OCI-LY3 (cell line): ENCODE results near the gene SMIM29.

Experiments
- H2AFZ ChIP-seq: fragments of 200-600, 300-600 bp; shearing (Covaris generic); 2 replicates; pipeline ENCODE4 v1.6.0; 2014; ENCODE audit warnings: antibody characterized with exemption, low read depth, low read length
- H3K27ac ChIP-seq: fragments of 200-600, 300-600 bp; sonication (generic); 2 replicates; pipeline ENCODE4 v1.5.1; 2014; ENCODE audit warnings: mild to moderate bottlenecking, low read length, moderate library complexity, mixed read lengths
- H3K27me3 ChIP-seq: fragments of 200-600, 300-600 bp; sonication (generic); 2 replicates; pipeline ENCODE4 v1.6.1; 2014; ENCODE audit warnings: low read depth, low read length, mixed read lengths
- H3K36me3 ChIP-seq: fragments of 200-600, 300-600 bp; sonication (generic); replicated peaks from 2 replicates; pipeline ENCODE3; 2014; ENCODE audit warnings: low read depth, low read length, mixed read lengths
- H3K4me1 ChIP-seq: fragments of 300-600, 200-600 bp; sonication (generic); 2 replicates; pipeline ENCODE4 v1.6.1; 2014; ENCODE audit warnings: low read length, mixed read lengths
- H3K4me2 ChIP-seq: fragments of 200-600, 300-600 bp; sonication (generic); 2 replicates; pipeline ENCODE4 v1.6.1; 2014; ENCODE audit warnings: low read length, mixed read lengths
- H3K4me3 ChIP-seq: fragments of 300-600, 200-600 bp; sonication (generic); 2 replicates; pipeline ENCODE4 v1.5.1; 2014; ENCODE audit warnings: antibody characterized with exemption, mild to moderate bottlenecking, low read length, moderate library complexity
- H3K79me2 ChIP-seq: fragments of 300-600, 200-600 bp; shearing (Covaris generic); 2 replicates; pipeline ENCODE4 v1.6.1; 2014; ENCODE audit warnings: mild to moderate bottlenecking, low read length, mixed read lengths
- H3K9ac ChIP-seq: fragments of 300-600, 200-600 bp; shearing (Covaris generic); 2 replicates; pipeline ENCODE4 v1.6.0; 2014; ENCODE audit warnings: mild to moderate bottlenecking, low read length, moderate library complexity
- H3K9me3 ChIP-seq: fragments of 200-600, 300-600 bp; shearing (Covaris generic); 2 replicates; pipeline ENCODE4 v1.6.1; 2014; ENCODE audit warnings: low read length, mixed read lengths; ENCODE audit not compliant: insufficient read depth
- H4K20me1 ChIP-seq: fragments of 200-600, 300-600 bp; sonication (generic); 2 replicates; pipeline ENCODE4 v1.6.1; 2016; ENCODE audit warnings: low read length, mixed read lengths; ENCODE audit not compliant: insufficient read depth
- CTCF ChIP-seq: fragments of 200-600, 300-600 bp; sonication (generic); IDR thresholded peaks from 2 replicates; pipeline ENCODE4 v1.5.1; 2014; ENCODE audit warnings: antibody characterized with exemption, low read length, low read depth
- EZH2phosphoT487 ChIP-seq: fragments of 200-600 bp; shearing (Covaris generic); IDR thresholded peaks from 2 replicates; pipeline ENCODE4 v1.6.1; 2018; ENCODE audit warnings: antibody characterized with exemption, mixed run types, low read depth

Gene SMIM29

DNA sequence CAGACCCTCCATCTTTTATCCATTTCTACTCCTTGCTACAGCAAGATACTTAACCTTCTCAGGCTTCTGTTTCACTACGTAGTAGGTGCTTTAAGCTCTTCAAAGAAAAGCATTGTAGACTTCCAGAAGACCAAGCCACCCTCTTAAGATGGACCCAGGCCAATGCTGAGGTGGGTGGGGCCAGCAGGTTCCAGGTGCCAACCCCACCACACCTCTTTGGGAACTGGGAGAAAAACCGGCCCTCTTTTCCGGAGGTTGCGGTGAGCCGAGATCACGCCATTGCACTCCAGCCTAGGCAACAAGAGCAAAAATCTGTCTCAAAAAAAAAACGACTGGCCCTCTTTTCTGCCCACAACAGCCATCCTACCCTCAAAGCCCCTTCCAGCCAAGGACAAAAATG lies 22.7 kb downstream of the SMIM29 start:
- Histone ChIP-seq H3K4me2 (no peak overlapping the region), H3K4me1 (peaks cover 47% of the 10 kb centered on the region), H2AFZ (no peak overlapping the region), H3K27ac (no peak overlapping the region), H3K4me3 (no peak overlapping the region), H4K20me1 (no peaks in the 10 kb centered on the region), H3K9me3 (no peaks in the 10 kb centered on the region), H3K27me3 (no peaks in the 10 kb centered on the region), H3K9ac (no peak overlapping the region), H3K79me2 (no peaks in the 10 kb centered on the region), H3K36me3 (no peaks in the 10 kb centered on the region)
- TF ChIP-seq CTCF (no peak), EZH2phosphoT487 (no peak)

DNA sequence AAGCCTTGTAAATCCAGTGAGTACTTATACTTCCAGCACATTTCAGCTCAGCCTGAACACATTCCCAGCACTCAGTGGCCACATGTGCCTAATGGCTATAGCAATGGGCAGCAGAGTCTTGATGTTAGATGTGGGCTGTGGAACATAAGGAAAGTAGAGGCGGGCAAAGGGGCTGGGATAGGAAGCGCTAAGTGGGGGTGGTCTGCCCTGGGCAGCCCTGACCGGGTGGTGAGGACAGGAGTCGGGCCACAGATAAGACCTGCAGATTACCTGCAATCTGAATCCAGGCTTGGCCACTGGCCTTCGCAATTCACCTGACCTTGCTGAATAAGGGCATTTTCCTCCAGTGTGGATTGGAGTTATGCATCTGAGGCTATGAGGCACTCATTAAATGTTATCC lies 23.3 kb downstream of the SMIM29 start:
- Histone ChIP-seq H3K4me1 (peaks cover 47% of the 10 kb centered on the region), H2AFZ (no peak overlapping the region), H4K20me1 (no peaks in the 10 kb centered on the region), H3K4me3 (no peak overlapping the region), H3K9ac (no peak overlapping the region), H3K4me2 (no peak overlapping the region), H3K36me3 (no peaks in the 10 kb centered on the region), H3K79me2 (no peaks in the 10 kb centered on the region), H3K9me3 (no peaks in the 10 kb centered on the region), H3K27me3 (no peaks in the 10 kb centered on the region), H3K27ac (no peak overlapping the region)
- TF ChIP-seq CTCF: no peak
- no peak for TF ChIP-seq EZH2phosphoT487

GRCh38 chr6:34223956-34224940 lies 24.6 kb downstream of the SMIM29 start:
- Histone ChIP-seq H4K20me1 (no peaks in the 10 kb centered on the region), H3K9ac (peak overlapping the region; percentile 92), H3K36me3 (no peaks in the 10 kb centered on the region), H3K4me3 (peak overlapping the region; percentile 82), H3K27me3 (no peaks in the 10 kb centered on the region), H3K9me3 (no peaks in the 10 kb centered on the region), H2AFZ (peak overlapping the region; percentile 54; the same call in 1 of the 2 replicates), H3K4me1 (peaks cover 44% of the 10 kb centered on the region), H3K79me2 (no peaks in the 10 kb centered on the region), H3K27ac (peak overlapping the region; percentile 87), H3K4me2 (peak overlapping the region; percentile 100)
- no peak for TF ChIP-seq CTCF
- no peak for TF ChIP-seq EZH2phosphoT487

DNA sequence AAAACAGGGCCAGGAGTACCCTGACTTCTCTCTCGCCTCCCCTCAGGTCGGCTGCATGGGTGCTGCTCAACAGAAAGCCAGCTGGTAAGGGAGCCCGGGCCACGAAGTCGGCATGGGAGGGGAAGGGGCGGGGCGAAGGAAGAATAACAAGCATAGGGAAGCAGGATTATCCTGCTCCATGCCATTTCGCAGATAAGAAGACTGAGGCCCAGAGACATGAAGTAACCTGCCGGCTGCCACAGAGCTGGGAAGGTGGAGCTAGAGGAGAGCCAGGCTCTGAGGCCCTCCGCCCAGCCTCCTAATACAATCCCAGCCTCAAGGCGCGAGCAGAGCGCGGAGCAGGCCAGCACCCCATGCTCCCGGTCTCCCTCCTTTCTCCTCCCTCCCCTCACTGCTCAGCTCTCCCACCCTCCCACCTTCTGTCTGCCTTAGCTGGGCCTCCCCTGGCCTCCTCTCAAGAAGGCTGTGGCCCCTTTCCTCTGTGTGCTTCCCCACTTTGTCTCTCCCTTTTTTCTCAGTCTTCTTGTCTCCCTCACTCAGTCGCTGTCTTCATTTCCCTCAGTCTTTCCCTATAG lies 25.3 kb downstream of the SMIM29 start:
- H3K36me3 ChIP-seq: no peaks in the 10 kb centered on the region
- H3K4me1 ChIP-seq: peaks cover 38% of the 10 kb centered on the region
- peak overlapping the region; percentile 51; the same call in 1 of the 2 replicates for H3K9ac ChIP-seq
- H2AFZ ChIP-seq: no peak overlapping the region; the same call in 1 of the 2 replicates
- H3K9me3 ChIP-seq: no peaks in the 10 kb centered on the region
- TF ChIP-seq CTCF (no peak), EZH2phosphoT487 (no peak)
- no peaks in the 10 kb centered on the region for H3K27me3 ChIP-seq
- peak overlapping the region; percentile 68 for H3K4me2 ChIP-seq
- no peaks in the 10 kb centered on the region for H4K20me1 ChIP-seq
- H3K27ac ChIP-seq: no peak overlapping the region
- H3K4me3 ChIP-seq: peak overlapping the region; percentile 61
- no peaks in the 10 kb centered on the region for H3K79me2 ChIP-seq
